Kidney glomerular epithelial cell (primary cell): ENCODE measurements around the gene RNF215.

ENCODE experiments used
- DNase-seq: peaks from one replicate; lab custom pipeline; 2025; lab: John Stamatoyannopoulos, UW

The RNF215 gene

DNA sequence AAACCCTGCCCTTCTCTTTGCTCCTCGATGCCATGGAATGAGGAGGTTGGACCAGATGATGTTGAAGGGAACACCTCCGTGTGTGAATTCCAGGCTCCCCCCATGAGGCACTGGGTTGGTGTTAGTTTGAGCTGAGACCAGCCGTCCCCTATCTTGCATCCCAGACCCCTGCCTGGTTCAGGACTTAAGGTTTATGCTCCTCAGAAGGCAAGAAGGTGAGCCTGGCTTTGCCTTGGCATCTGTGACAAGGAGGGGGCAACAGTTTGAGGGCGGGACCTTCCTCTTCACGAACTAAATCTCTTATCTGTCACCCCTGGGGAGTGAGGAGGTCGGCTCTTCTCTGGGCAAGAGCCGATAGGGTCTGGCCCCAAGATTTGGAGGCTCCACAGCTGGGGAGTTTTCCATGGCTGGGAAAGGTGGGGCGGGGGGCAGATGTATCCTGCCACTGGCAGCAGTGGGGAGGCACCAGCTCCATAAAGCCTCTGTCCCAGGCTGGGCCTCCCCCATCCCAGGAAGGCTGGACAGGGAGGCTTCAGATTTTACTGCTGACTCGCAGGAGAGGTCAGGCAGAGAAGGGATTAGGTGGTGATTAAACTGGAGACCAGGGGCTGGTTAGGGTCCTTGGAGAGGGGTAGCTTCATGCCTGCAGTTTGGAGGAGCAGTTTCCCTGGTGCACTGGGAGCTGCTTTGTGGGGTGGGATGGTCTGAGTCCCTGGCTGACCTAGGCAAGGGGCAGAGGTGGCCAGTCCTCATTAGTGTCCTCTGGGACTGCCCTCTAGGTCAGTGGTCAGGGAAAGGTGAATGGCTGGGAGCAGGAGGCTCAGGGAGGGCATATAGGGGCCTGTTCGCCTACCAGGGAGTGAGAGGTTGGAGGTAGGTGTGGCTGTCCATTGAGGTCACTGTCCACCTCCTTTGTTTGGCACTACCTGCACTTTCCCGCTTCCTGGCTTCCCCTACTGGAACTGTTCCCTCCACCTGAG is 10.7 kb upstream of the RNF215 start:
- DNase-seq, result no peak

DNA sequence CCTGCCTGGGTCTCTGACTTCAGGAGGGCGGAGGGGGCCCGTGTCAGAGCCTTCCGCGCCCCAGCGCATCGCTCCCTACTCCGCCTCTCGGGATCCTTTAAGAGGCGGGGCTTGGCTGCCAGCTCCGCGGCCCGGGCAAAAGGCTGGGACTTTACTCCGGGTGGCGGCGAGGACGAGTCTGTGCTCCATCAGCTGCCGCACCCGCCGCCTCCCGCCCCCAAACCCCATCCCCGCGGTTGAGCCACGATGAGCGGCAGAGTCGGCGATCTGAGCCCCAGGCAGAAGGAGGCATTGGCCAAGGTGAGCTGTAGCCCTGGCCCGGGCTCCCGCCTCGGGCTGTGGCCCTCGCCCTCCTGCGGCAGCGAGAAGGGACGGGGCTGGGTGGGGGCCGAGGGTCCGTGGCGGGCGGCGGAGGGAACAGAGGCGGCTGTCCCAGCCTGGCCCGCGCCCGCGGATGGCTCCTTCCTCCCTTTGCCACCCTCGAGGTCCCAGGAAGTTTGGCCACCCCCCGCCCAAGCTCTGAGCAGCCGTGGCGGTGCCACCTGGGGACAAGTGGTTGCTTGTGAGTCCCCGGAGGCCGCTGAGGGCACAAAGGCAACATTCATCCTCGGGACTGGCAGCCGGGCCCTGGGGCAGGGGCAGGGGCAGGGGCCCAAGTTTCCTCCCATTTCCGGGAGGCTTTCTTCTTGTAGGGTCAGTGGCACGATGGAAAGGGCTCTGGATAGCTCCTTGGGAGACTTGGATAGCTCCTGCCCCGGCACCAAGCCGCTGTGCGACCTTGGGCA is 9.9 kb upstream of the RNF215 start, which contains the start of gene SEC14L2:
TSS of gene SEC14L2 (plus strand) at position 148 of the 785 bp plus-strand sequence. CDS start at position 247, 99 bp downstream.
- DNase-seq, result peak; percentile 48

DNA sequence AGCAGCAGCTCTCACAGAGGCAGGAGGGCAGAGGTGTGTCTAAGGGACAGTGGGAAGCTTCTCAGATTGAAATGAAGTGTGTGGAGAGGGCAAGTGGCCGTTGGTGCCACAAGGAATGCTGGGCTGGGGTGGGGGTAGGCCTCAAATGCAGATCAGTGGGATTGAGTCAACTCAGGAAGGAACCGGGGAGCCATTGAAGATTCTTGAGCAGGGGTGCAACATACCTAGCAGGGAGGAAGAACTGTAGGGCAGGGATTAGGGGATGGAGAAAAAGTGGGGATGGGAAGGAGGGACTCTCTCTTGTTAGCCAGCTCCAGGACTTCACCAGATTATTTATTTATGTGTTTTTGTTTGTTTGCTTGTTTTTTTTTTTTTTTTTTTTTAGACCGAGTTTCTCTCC is 6.7 kb upstream of the RNF215 start:
- no peak for DNase-seq

DNA sequence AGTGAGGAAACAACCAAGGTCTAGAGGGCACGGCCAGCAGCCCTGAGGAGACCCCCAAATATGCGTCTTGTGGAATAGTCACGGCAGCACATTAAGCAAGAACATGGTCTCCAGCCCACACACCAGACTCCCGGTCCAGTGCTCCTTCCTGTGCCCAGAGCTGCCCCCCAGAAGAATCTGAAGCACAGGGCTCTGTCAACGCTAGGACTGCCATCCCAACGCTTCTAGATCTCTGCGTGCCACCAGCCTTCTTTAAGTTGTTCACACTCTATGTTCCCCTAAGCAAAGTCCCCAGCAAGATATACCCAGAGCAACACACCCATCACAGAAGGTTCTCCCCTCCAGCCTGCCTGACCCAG is 6.1 kb upstream of the RNF215 start:
- no peak for DNase-seq

DNA sequence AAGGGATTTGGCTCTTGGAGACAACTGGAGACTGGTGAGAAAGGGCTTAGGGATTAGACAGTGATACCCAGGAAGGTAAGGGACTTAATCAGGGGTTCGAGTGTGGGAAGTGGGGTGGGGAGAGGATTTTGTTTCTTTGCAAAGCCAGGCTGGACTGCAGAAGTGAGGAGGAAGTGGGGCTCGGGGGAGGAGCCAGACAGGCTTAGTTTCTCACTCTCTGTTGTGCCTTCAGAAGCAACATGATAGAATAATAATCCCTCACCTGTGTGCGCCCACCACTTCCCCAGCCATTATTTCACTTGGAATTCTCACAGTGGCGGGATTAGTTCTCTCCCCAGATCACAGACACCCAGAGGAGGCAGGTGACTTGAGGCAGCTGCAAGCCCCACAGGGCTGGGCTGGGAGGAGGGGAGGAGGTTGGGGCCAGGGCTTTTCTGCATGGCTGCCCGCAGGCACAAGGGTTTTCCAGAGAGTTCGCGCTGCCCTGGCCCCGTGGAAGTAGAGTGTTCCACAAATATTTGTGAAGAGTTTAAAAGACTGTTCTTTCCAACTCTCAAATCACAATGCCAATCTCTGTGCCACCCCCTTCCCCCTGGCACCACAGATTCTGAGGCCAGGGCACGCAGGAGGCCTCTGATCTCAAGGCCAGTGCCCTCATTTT is 5.6 kb upstream of the RNF215 start:
- no peak for DNase-seq

DNA sequence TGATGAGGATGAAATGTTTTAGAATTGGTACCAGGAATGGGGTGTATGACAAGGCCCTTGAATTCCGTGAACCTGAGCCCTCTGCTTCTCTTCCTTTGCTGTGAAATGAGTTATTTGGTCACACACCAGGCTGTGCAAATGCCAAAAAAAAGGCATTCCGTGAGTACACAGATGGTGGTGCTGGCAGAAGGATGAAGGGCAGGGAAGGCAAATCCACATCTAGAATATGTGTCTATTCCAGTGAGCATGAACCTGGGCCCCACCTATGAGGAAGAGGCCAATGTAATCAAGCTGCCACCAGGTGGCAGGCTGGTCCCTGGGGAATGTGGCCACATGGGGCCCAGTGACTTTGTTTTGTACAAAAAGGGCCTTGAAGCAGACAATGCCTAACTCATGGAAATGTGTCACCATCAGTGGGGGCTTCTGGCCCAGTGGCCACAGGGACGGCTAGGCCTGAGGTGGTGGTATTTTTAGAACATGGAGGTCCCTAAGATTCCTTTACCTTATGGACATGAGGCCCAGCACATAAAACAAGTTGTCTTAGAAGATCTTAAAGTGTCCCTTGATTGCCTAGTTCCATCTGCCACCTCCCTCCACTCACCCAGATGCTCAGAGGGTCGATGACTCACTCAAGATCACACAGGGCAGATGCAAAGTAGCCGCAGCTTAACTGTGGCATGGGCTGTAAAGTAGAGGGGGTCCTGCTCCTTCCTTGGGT is 3.9 kb upstream of the RNF215 start:
- peak; percentile 45 for DNase-seq

DNA sequence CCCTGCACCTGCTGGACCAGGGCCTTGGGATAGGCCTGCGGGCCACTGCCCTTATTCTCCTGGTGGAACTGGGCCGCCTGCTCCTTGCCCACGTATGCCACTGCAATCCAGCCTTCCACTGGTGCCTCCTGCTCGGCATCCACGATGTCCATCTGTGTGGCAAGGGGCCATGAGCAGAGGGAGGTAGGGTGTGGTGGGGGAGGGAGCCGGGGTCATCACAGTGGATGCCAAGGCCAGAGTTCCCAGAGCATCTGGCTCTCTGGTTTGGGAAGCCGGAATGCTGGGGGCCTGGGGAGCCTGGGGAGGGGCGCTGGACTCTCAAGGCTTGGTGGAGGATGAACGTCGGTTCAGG is 627 bp downstream of the RNF215 start:
- DNase-seq, result no peak

DNA sequence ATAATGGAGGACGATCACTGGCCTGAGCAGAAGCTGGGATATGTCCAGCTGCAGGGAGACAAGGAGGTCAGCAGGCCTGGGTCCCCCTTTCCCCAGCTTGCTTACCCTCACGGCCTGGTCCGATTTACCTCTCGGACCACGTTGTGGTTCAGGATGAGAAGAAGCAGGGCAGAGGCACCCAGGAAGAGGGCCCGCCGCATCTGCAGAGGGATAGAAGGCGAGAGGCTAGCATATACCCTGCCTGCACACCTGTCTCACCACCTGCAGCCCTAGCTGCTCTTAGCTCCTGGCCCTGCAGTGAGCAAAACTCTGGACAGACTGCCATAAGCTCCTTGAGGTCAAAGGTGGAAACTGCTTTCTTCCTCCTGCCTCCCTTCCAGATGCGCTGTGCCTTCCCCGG is 1.3 kb downstream of the RNF215 start:
- DNase-seq, result no peak

DNA sequence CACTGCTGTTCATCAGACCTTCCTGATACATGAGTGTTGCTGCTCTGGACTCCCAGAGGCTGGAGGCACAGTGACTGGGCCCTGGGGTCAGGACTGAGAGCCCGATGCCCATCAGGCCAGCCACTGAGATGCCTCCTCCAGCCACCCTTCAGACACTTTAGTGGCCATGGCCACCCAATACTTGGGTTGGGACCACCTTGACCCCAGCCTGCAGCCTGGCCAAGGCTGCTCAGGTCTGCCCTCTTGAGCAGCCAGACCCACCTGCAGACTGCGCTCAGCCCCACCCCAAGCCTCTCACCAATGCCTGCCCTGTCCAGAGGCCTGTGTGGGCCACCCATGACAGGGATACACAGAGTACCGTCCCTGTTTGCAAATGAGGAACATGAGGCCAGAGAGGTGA is 4.2 kb downstream of the RNF215 start:
- no peak for DNase-seq

DNA sequence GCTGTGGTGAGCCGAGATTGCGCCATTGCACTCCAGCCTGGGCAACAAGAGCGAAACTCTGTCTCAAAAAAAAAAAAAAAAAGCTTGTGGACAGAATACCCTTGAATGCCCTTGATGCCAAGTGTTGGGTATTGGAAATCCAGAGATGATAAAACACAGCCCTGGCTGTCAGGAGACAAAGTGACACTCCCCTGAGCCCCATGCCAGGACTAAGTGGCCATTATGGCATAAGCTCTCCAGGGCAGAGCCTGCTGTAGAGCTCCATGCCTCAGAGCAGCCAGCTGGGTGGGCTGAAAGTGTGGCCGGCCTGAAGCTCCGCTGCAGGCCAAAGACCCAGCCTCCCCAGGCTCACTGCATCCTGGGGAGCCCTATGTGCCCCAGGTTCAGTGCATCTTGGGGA is 4.9 kb downstream of the RNF215 start:
- DNase-seq, result no peak

DNA sequence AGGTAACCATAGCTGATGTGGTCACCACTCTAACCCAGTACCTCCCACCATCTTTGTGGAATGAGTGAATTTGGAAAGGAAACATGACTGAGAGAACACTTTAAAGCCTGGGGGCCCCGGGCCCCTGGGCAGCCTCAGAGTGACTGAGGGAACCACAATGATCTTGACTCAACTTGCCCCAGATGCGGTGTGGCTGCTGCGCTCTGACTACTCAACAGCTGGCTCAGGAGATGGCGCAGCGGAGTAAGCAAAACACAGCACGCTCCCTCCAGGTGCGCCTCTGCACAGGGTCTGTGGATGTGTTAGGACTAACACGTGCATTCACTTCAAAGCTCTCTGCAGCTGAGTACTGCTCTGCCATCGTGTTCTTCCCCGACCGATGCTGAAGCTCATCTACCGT is 5.9 kb downstream of the RNF215 start:
- no peak for DNase-seq

DNA sequence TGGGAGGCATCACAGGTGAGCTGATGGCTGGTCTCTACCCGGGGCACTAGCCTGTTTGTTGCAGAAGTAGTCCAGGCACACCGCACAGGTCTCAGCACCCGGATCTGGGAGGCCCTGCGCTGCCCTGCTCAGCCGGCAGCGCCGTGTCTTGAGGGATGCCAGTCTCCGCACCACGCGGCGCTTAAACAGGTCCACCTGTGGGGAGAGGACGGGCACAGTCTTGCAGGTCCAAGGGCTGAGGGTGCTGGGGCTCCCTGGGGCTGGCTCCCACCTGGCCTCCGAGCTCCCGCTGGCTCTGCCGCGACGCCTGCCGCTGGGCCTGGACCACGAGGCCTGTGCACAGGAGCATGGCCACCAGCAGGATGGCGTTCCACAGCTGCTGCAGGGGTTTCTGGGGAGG is 7.2 kb downstream of the RNF215 start:
- no peak for DNase-seq

DNA sequence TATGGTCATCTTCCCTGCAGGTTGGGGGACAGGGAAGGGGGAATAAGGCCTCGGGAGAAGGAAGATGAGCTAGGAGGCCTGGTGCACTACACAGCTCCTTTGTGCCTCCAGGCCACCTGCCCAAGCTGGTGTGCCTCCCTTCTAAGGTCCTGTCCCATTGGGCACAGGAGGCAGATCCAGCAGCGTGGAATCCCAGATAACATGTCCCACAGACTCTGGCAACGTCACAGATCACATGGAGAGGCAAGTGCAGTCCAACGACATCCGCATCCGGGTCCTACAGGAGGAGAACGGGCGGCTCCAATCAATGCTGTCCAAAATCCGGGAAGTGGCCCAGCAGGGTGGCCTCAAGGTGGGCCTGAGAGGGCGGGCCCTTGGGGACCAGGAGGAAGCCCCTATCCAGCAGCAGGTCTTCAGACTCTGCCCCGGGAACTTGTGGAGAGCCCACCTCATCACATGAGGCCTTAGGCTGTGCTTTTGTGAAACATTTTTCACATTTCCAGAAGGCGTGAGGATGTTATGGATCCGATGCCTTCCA is 11.8 kb downstream of the RNF215 start:
- DNase-seq, result no peak

DNA sequence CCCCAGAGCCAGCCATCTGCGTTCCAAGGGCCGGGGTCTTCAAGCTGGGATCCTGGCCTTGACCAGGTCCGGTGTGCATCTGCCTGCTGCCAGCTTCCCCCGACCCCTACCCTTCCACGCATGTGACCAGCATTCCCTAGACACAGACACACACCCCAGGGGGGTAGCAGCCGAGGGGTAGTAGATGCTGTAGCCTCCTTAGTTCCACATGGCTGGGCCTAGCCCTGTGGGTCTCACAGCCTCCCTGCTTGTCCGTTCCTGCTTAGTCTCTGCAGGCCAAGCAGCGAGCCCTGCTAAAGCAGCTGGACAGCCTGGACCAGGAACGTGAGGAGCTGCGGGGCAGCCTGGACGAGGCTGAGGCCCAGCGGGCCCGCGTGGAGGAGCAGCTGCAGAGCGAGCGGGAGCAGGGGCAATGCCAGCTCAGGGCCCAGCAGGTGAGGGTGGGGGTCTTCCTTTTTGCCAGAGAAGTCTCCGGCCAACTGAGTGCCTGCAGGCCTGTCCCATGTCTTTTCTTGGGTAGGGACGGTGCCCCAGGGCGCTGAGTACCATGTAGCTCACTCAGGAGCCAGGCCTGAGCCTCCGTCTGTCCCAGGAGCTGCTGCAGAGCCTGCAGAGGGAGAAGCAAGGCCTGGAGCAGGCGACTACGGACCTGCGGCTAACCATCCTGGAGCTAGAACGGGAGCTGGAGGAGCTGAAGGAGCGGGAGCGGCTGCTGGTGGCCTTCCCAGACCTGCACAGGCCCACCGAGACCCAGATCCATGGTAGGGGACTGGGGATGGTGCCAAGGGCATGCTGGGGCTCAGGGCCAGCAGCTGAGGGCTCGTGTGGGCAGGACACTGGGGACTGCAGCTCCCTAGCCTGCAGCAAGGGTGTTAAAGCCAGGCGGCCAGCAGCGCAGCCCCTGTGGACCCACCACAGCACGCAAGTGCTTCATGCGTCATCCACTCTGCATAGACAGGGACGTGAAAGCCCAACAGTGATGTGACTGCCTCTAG is 13.6 kb downstream of the RNF215 start:
- DNase-seq, result no peak

DNA sequence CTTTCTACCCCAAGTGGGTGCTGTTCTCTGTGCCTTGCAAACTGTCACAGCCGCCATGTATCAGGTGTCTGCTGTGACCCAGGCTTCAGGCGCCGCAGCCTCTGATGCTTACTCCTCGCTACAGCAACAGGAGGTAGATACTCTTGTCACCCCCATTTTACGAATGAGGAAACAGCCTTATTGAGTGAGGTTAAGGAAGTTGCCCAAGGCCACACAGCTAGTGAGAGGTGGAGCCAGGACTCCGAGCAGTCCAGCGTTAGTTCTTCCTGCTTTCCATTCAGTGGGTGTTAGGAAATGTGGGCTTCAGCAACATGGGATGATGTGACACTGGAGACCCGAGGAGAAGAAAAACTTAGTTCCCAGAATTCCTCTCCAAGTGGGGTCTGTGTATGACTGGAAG is 14.3 kb downstream of the RNF215 start:
- no peak for DNase-seq

DNA sequence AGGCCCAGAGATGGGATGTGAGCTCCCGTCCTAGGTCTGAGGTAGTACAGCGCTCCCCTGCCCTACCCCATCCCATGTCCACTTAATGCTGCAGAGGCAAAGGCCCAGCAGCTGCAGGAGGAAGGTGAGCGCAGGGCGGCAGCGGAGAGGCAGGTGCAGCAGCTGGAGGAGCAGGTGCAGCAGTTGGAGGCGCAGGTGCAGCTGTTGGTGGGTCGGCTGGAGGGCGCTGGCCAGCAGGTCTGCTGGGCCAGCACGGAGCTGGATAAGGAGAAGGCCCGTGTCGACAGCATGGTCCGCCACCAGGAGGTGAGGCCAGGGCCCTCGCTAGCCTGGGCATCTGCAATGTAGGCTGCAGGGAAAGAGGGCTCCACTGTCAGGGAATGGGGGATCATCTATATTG is 15.2 kb downstream of the RNF215 start:
- DNase-seq, result no peak

DNA sequence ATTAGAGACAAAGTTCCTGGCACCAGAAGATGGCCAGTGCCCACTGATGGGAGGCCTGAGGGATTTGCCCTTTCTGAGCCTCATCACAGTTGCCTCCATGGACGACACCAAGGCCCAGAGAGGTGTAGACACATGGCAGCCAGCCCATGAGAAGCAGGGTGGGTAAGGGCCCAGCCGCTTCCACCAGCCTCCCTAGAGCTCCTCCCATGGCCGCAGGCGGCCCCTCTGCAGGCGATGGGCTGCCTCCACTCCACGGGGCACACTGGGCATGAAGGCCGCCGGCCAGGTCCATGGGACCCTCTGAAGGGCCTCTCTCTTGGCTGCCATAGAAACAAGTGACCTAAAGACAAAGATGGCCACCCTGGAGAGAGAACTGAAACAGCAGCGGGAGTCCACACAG is 15.9 kb downstream of the RNF215 start:
- DNase-seq, result no peak

DNA sequence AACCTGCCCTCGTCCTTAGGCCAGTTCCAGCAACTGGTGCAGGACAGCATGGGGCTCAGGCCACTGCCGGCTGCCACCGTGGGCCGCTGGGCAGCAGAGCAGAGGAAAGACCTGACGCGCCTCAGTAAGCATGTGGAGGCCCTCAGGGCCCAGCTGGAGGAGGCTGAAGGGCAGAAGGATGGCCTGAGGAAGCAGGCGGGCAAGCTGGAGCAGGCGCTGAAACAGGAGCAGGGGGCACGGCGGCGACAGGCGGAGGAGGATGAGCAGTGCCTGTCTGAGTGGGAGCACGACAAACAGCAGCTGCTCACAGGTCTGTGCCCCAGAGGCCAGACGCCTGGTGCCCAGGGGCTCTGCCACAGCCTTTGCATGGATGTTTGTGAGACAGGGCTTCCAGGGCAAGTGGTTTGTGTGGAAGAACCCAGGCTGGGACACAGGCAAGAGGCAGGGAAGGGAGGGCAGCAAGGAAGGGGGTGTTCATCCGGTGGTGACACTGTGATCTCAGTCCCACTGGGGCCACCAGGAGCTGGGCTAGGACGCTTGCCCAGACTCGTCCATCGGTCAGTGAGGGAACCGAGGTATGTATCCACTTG is 16.5 kb downstream of the RNF215 start:
- DNase-seq, result no peak

DNA sequence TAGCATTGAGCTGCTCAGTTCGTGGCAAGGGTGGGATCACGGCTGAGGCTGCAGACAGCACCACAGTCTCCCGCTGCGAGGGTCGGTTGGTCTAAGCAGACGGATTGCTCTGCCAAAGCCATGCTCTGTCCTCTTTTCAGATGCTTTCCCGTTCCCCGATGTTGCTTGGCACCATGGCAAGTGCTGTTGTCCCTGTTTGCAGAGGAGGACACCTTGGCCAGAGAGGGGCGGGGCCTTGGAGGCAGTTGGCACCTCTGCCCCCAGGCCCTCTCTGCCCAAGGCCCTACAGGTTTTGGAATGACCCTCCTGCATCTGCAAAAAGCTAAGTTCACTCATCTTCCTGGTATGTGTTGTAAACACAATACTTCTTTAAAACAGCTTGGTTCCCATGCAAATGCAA is 18.8 kb downstream of the RNF215 start:
- no peak for DNase-seq

DNA sequence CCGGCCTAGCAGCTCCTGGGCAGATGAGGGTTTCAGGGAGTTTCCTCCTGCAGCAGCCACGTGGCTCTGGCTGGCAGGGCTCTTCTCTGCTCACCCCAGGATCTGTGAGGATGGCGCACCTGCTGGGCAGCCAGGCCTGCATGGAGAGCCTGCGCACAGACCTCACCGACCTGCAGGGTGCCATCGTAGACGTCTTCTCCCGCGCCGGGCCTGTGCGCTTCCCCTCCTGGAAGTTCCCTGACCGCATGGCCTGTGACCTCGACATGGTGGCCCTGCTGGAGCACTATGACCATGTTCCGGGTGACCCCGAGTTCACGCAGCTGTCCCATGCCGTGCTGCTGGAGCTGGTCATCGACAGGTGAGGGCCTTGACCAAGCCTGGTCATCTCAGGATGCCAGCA is 21.3 kb downstream of the RNF215 start:
- no peak for DNase-seq
